OCI-LY3 (cell line): ENCODE measurements around the gene SCN2B.

Experiments used
- H2AFZ ChIP-seq: fragments of 200-600, 300-600 bp; shearing (Covaris generic); 2 replicates; pipeline ENCODE4 v1.6.0; 2014; ENCODE audit warnings: antibody characterized with exemption, low read depth, low read length
- H3K27ac ChIP-seq: fragments of 200-600, 300-600 bp; sonication (generic); 2 replicates; pipeline ENCODE4 v1.5.1; 2014; ENCODE audit warnings: mild to moderate bottlenecking, low read length, moderate library complexity, mixed read lengths
- H3K27me3 ChIP-seq: fragments of 200-600, 300-600 bp; sonication (generic); 2 replicates; pipeline ENCODE4 v1.6.1; 2014; ENCODE audit warnings: low read depth, low read length, mixed read lengths
- H3K36me3 ChIP-seq: fragments of 200-600, 300-600 bp; sonication (generic); replicated peaks from 2 replicates; pipeline ENCODE3; 2014; ENCODE audit warnings: low read depth, low read length, mixed read lengths
- H3K4me1 ChIP-seq: fragments of 300-600, 200-600 bp; sonication (generic); 2 replicates; pipeline ENCODE4 v1.6.1; 2014; ENCODE audit warnings: low read length, mixed read lengths
- H3K4me2 ChIP-seq: fragments of 200-600, 300-600 bp; sonication (generic); 2 replicates; pipeline ENCODE4 v1.6.1; 2014; ENCODE audit warnings: low read length, mixed read lengths
- H3K4me3 ChIP-seq: fragments of 300-600, 200-600 bp; sonication (generic); 2 replicates; pipeline ENCODE4 v1.5.1; 2014; ENCODE audit warnings: antibody characterized with exemption, mild to moderate bottlenecking, low read length, moderate library complexity
- H3K79me2 ChIP-seq: fragments of 300-600, 200-600 bp; shearing (Covaris generic); 2 replicates; pipeline ENCODE4 v1.6.1; 2014; ENCODE audit warnings: mild to moderate bottlenecking, low read length, mixed read lengths
- H3K9ac ChIP-seq: fragments of 300-600, 200-600 bp; shearing (Covaris generic); 2 replicates; pipeline ENCODE4 v1.6.0; 2014; ENCODE audit warnings: mild to moderate bottlenecking, low read length, moderate library complexity
- H3K9me3 ChIP-seq: fragments of 200-600, 300-600 bp; shearing (Covaris generic); 2 replicates; pipeline ENCODE4 v1.6.1; 2014; ENCODE audit warnings: low read length, mixed read lengths; ENCODE audit not compliant: insufficient read depth
- H4K20me1 ChIP-seq: fragments of 200-600, 300-600 bp; sonication (generic); 2 replicates; pipeline ENCODE4 v1.6.1; 2016; ENCODE audit warnings: low read length, mixed read lengths; ENCODE audit not compliant: insufficient read depth
- CTCF ChIP-seq: fragments of 200-600, 300-600 bp; sonication (generic); IDR thresholded peaks from 2 replicates; pipeline ENCODE4 v1.5.1; 2014; ENCODE audit warnings: antibody characterized with exemption, low read length, low read depth
- EZH2phosphoT487 ChIP-seq: fragments of 200-600 bp; shearing (Covaris generic); IDR thresholded peaks from 2 replicates; pipeline ENCODE4 v1.6.1; 2018; ENCODE audit warnings: antibody characterized with exemption, mixed run types, low read depth

Gene SCN2B

DNA sequence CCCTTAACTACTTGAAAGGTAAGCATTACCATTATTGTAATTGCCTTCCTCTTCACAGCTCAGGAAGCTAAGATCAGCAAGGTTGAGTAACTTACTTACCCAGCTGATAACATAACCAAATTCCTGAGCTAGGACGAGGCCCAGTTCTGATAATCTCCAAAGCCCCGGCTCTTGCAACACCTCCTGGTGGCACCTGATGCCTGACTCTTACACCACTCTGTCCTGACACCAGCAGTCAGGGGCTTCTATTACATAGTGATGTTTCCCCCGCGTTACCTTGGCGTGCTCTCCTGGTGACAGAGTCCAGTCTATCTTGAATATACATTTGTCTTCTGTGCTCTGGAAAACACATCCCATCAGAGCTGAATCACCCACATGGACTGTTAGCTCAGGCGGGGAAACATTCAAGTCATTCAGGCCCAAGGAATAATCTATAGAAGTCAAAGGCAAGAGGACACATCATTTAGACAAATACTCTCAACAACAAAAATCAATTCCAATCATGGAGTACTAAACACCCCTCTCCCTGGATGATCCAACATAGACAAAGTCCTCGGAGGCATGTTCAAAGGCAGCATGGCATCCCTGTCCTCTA is 35.8 kb upstream of the SCN2B start:
- no peak overlapping the region for H3K9ac ChIP-seq
- H3K27ac ChIP-seq = no peak overlapping the region
- peaks cover 55% of the 10 kb centered on the region for H3K4me1 ChIP-seq
- no peaks in the 10 kb centered on the region for H4K20me1 ChIP-seq
- H3K79me2 ChIP-seq = no peaks in the 10 kb centered on the region
- H3K4me2 ChIP-seq = no peak overlapping the region
- H3K27me3 ChIP-seq = peaks cover 40% of the 10 kb centered on the region
- no peak overlapping the region for H2AFZ ChIP-seq
- TF ChIP-seq CTCF = no peak
- no peak for TF ChIP-seq EZH2phosphoT487
- H3K4me3 ChIP-seq = no peak overlapping the region
- H3K36me3 ChIP-seq = no peaks in the 10 kb centered on the region
- no peaks in the 10 kb centered on the region for H3K9me3 ChIP-seq

- no peak overlapping the region for H3K4me2 ChIP-seq
- peaks cover 40% of the 10 kb centered on the region for H3K27me3 ChIP-seq
- H3K9ac ChIP-seq = no peak overlapping the region
- no peaks in the 10 kb centered on the region for H3K79me2 ChIP-seq
- H3K9me3 ChIP-seq = no peaks in the 10 kb centered on the region
- H3K4me3 ChIP-seq = no peak overlapping the region
- H4K20me1 ChIP-seq = no peaks in the 10 kb centered on the region
- H3K4me1 ChIP-seq = peaks cover 56% of the 10 kb centered on the region
- no peak for TF ChIP-seq CTCF
- TF ChIP-seq EZH2phosphoT487 = no peak
- H3K36me3 ChIP-seq = no peaks in the 10 kb centered on the region
- no peak overlapping the region for H2AFZ ChIP-seq
- H3K27ac ChIP-seq = no peak overlapping the region
Measured at GRCh38 chr11:118211006-118211405, 34.6 kb upstream of the SCN2B start.

DNA sequence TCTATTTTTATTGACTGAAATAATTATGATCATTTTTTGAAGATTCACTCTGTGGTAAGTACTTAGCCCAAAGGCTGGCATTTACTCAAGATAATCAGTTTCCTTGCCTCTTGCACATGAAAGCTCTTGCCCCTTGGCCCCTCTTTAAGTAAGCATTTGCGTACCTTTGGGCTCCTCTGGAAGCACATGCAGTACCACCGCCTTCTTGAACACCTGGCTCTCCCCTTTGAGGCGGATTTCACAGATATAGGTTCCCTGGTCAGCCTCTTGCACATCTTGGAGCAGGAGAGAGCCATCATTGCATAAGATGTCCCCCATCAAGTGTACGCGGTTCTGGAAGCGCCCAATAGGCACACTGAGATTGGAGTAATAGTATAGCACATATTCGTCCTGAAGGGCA is 33.9 kb upstream of the SCN2B start:
- Histone ChIP-seq H3K4me1 (peaks cover 51% of the 10 kb centered on the region), H3K4me3 (no peak overlapping the region), H3K9me3 (no peaks in the 10 kb centered on the region), H3K79me2 (no peaks in the 10 kb centered on the region), H3K27ac (no peak overlapping the region), H4K20me1 (no peaks in the 10 kb centered on the region), H3K36me3 (no peaks in the 10 kb centered on the region), H3K4me2 (no peak overlapping the region), H2AFZ (no peak overlapping the region), H3K27me3 (peaks cover 40% of the 10 kb centered on the region), H3K9ac (no peak overlapping the region)
- no peak for TF ChIP-seq EZH2phosphoT487
- TF ChIP-seq CTCF = no peak

- Histone ChIP-seq H3K79me2 (no peaks in the 10 kb centered on the region), H3K36me3 (no peaks in the 10 kb centered on the region), H3K4me1 (peaks cover 38% of the 10 kb centered on the region)
Measured at GRCh38 chr11:118209033-118209432, 32.6 kb upstream of the SCN2B start.

More at GRCh38 chr11:118209033-118209432, 32.6 kb upstream of the SCN2B start:
- TF ChIP-seq CTCF (no peak), EZH2phosphoT487 (no peak)
- Histone ChIP-seq H3K9me3 (no peaks in the 10 kb centered on the region), H3K27me3 (peaks cover 40% of the 10 kb centered on the region), H3K9ac (no peak overlapping the region), H3K27ac (no peak overlapping the region), H3K4me2 (no peak overlapping the region), H2AFZ (no peak overlapping the region), H4K20me1 (no peaks in the 10 kb centered on the region), H3K4me3 (no peak overlapping the region)
